ENCODE measurements around the gene CABP2. TPM values are rescaled to one million over a fixed set of nuclear protein-coding genes. Genes with fewer than 3 reads are reported as not detected.

CABP2 gene
- total and polyA plus RNA-seq, 4 donors = not detected

DNA sequence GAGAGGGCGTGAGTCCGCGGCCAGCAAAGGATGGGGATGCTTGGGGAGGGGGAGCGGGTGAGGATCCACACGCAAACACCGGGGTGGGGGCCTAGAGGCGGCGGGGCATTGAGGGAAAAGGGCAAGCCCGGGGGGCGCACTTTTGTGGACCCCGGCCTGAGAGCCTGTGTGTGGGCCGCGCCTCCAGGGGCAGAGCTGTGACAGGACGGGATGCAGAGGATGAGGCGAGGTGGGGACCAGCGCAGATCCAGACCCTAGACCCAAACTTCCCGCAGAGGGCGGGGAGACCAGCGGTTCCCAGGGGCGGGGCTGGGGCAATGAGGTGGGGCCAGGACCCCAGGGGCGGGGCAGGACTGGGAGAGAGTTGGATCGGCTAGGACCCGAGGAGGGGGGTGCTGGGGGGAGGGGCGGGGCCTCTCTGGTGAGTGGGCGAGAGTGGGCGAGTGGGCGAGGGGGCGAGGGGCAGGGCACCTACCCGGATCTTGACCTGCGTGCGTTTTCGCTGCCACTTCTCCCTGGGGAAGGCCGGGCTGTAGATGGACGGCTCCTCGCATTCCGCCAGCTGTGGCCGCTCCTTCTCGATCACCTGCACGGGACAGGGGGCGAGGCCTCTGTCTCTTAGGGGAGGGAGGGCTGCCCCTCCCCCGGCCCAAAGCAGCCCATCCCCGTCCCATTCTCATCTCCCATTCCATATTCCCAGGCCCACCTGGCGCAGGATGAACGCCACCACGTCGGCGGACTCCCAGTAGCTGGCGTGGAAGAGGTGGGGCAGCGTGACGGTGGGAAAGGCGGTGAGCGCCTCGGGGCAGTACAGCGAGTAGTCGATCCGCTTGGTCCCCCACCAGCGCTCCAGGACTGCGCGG, 28.6 kb downstream of the CABP2 start:
- TF ChIP-seq TAF1 (conservative IDR thresholded peaks at IDR 0.05) = no peak
- TF ChIP-seq, protein P1, sequence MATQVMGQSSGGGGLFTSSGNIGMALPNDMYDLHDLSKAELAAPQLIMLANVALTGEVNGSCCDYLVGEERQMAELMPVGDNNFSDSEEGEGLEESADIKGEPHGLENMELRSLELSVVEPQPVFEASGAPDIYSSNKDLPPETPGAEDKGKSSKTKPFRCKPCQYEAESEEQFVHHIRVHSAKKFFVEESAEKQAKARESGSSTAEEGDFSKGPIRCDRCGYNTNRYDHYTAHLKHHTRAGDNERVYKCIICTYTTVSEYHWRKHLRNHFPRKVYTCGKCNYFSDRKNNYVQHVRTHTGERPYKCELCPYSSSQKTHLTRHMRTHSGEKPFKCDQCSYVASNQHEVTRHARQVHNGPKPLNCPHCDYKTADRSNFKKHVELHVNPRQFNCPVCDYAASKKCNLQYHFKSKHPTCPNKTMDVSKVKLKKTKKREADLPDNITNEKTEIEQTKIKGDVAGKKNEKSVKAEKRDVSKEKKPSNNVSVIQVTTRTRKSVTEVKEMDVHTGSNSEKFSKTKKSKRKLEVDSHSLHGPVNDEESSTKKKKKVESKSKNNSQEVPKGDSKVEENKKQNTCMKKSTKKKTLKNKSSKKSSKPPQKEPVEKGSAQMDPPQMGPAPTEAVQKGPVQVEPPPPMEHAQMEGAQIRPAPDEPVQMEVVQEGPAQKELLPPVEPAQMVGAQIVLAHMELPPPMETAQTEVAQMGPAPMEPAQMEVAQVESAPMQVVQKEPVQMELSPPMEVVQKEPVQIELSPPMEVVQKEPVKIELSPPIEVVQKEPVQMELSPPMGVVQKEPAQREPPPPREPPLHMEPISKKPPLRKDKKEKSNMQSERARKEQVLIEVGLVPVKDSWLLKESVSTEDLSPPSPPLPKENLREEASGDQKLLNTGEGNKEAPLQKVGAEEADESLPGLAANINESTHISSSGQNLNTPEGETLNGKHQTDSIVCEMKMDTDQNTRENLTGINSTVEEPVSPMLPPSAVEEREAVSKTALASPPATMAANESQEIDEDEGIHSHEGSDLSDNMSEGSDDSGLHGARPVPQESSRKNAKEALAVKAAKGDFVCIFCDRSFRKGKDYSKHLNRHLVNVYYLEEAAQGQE (IDR thresholded peaks at IDR 0.05) = no peak
- no peak for TF ChIP-seq SP1 (IDR thresholded peaks at IDR 0.05)
- TF ChIP-seq GABPA (IDR thresholded peaks at IDR 0.05 in 1 of 2, conservative IDR thresholded peaks at IDR 0.05 in 1 of 2) = no peak
- no peak for TF ChIP-seq RXRA (IDR thresholded peaks at IDR 0.05)
- no peak for TF ChIP-seq YY1 (IDR thresholded peaks at IDR 0.05)
- TF ChIP-seq NR2F2 (IDR thresholded peaks at IDR 0.05) = no peak
- TF ChIP-seq, protein P2, sequence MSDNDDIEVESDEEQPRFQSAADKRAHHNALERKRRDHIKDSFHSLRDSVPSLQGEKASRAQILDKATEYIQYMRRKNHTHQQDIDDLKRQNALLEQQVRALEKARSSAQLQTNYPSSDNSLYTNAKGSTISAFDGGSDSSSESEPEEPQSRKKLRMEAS (IDR thresholded peaks at IDR 0.05) = no peak
- TF ChIP-seq, protein P3, sequence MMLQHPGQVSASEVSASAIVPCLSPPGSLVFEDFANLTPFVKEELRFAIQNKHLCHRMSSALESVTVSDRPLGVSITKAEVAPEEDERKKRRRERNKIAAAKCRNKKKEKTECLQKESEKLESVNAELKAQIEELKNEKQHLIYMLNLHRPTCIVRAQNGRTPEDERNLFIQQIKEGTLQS (IDR thresholded peaks at IDR 0.05) = no peak
- no peak for TF ChIP-seq RAD21 (IDR thresholded peaks at IDR 0.05)
- TF ChIP-seq, protein P4, sequence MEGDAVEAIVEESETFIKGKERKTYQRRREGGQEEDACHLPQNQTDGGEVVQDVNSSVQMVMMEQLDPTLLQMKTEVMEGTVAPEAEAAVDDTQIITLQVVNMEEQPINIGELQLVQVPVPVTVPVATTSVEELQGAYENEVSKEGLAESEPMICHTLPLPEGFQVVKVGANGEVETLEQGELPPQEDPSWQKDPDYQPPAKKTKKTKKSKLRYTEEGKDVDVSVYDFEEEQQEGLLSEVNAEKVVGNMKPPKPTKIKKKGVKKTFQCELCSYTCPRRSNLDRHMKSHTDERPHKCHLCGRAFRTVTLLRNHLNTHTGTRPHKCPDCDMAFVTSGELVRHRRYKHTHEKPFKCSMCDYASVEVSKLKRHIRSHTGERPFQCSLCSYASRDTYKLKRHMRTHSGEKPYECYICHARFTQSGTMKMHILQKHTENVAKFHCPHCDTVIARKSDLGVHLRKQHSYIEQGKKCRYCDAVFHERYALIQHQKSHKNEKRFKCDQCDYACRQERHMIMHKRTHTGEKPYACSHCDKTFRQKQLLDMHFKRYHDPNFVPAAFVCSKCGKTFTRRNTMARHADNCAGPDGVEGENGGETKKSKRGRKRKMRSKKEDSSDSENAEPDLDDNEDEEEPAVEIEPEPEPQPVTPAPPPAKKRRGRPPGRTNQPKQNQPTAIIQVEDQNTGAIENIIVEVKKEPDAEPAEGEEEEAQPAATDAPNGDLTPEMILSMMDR (IDR thresholded peaks at IDR 0.05; ENCODE audit: low read depth, low read length, missing input control) = no peak
- TF ChIP-seq FOXA2 (IDR thresholded peaks at IDR 0.05) = no peak
- no peak for TF ChIP-seq FOXA1 (IDR thresholded peaks at IDR 0.05)
- TF ChIP-seq HNF4G (IDR thresholded peaks at IDR 0.05) = no peak
- no peak for TF ChIP-seq EGR1 (IDR thresholded peaks at IDR 0.05; ENCODE audit: low read depth in 2 of 2)
- TF ChIP-seq HNF4A (conservative IDR thresholded peaks at IDR 0.05) = no peak
- TF ChIP-seq JUND (IDR thresholded peaks at IDR 0.05) = no peak
- H3K9ac ChIP-seq (ENCODE audit: low read depth in 1 of 2, low read length in 2 of 2) = no peak overlapping the region
- peaks cover 4 to 44% (median 11%) of the 10 kb centered on the region in 4 donors for H3K36me3 ChIP-seq (ENCODE audit: control insufficient read depth in 4 of 4, insufficient read depth in 3 of 4, low read depth in 1 of 4, low read length in 3 of 4)
- H3K27ac ChIP-seq (ENCODE audit: low read depth in 1 of 2, low read length in 2 of 2) = no peak overlapping the region
- no peaks in the 10 kb centered on the region for H3K9me3 ChIP-seq (ENCODE audit: control insufficient read depth in 4 of 4, low read length in 3 of 4)
- no peaks in the 10 kb centered on the region for H3K27me3 ChIP-seq (ENCODE audit: control insufficient read depth in 4 of 4, insufficient read depth in 4 of 4, low read length in 3 of 4)
- H3K4me1 ChIP-seq (ENCODE audit: control insufficient read depth in 4 of 4, insufficient read depth in 4 of 4, low read length in 3 of 4) = no peaks in the 10 kb centered on the region
- no peak overlapping the region for H3K4me3 ChIP-seq (ENCODE audit: low read depth in 1 of 3, low read length in 3 of 3)
- no peak for DNase-seq (ENCODE audit: low spot score)
- WGBS = 95% methylated on average over 59 of the region's 59 CpGs
